ENCODE data around the gene RRP36. TPM values are rescaled to one million over a fixed set of nuclear protein-coding genes. Genes with fewer than 3 reads are reported as not detected.
"Not testable (repeated sequence)": the region's sequence is repeated elsewhere in the genome, so short reads cannot be mapped to it uniquely, and the experiment has no call there.

RRP36 gene
- 58.9 and 64.9 TPM in 2 replicates for total RNA-seq

GRCh38 chr6:43021270-43022047 is at the start of gene RRP36:
Gene RRP36 (plus strand): TSS chr6:43021623. CDS start chr6:43021655, 32 bp downstream.
- DNase-seq (ENCODE audit: low read depth in 2 of 2): peak; percentile 76 to 78

GRCh38 chr6:42971746-42972327 is 49.6 kb upstream of the RRP36 start:
- DNase-seq (ENCODE audit: low read depth in 2 of 2): no peak

- DNase-seq (ENCODE audit: low read depth in 2 of 2): no peak
Observed at GRCh38 chr6:42973926-42974325, 47.5 kb upstream of the RRP36 start.

- no peak for DNase-seq (ENCODE audit: low read depth in 2 of 2)
Observed at GRCh38 chr6:42974919-42975505, 46.4 kb upstream of the RRP36 start.

GRCh38 chr6:42978487-42978838 is 43.0 kb upstream of the RRP36 start:
- peak in 1 of 2 donors; percentile 28 for DNase-seq (ENCODE audit: low read depth in 2 of 2)

- DNase-seq (ENCODE audit: low read depth in 2 of 2): peak; percentile 75 to 80
Observed at GRCh38 chr6:42978839-42979522, 42.4 kb upstream of the RRP36 start, which contains the start of gene PEX6. Gene PEX6 (minus strand): TSS chr6:42979181. CDS start chr6:42979150, 31 bp downstream.

GRCh38 chr6:42979523-42980177 is 41.8 kb upstream of the RRP36 start:
- peak; percentile 44 to 56 for DNase-seq (ENCODE audit: low read depth in 2 of 2)

- DNase-seq (ENCODE audit: low read depth in 2 of 2): peak; percentile 29 to 52
Observed at GRCh38 chr6:42981836-42982235, 39.6 kb upstream of the RRP36 start.

- peak; percentile 98 to 99 for DNase-seq (ENCODE audit: low read depth in 2 of 2)
Observed at GRCh38 chr6:42984001-42984923, 37.2 kb upstream of the RRP36 start, which contains the start of gene PPP2R5D. Gene PPP2R5D (plus strand): TSS chr6:42984570. CDS start chr6:42984678, 108 bp downstream.

GRCh38 chr6:42984924-42985475 is 36.4 kb upstream of the RRP36 start:
- DNase-seq (ENCODE audit: low read depth in 2 of 2): peak; percentile 9 to 16

- DNase-seq (ENCODE audit: low read depth in 2 of 2): no peak
Observed at GRCh38 chr6:42987533-42988451, 33.6 kb upstream of the RRP36 start.

- peak; percentile 40 to 57 for DNase-seq (ENCODE audit: low read depth in 2 of 2)
Observed at GRCh38 chr6:42988486-42989020, 32.9 kb upstream of the RRP36 start.

GRCh38 chr6:42989923-42990322 is 31.5 kb upstream of the RRP36 start:
- no peak for DNase-seq (ENCODE audit: low read depth in 2 of 2)

- no peak for DNase-seq (ENCODE audit: low read depth in 2 of 2)
Observed at GRCh38 chr6:42993445-42993844, 28.0 kb upstream of the RRP36 start.

GRCh38 chr6:42996513-42996912 is 24.9 kb upstream of the RRP36 start:
- no peak for DNase-seq (ENCODE audit: low read depth in 2 of 2)

GRCh38 chr6:42998205-42998604 is 23.2 kb upstream of the RRP36 start:
- not testable (repeated sequence) for DNase-seq (ENCODE audit: low read depth in 2 of 2)

GRCh38 chr6:43001843-43002242 is 19.6 kb upstream of the RRP36 start:
- DNase-seq (ENCODE audit: low read depth in 2 of 2): no peak

GRCh38 chr6:43005844-43006243 is 15.6 kb upstream of the RRP36 start:
- no peak for DNase-seq (ENCODE audit: low read depth in 2 of 2)

GRCh38 chr6:43006251-43006650 is 15.2 kb upstream of the RRP36 start:
- DNase-seq (ENCODE audit: low read depth in 2 of 2): no peak
